NCI-H345 (cell line): ENCODE measurements around the gene RPL37.
"Not testable (repeated sequence)": the region's sequence is repeated elsewhere in the genome, so short reads cannot be mapped to it uniquely, and the experiment has no call there.

Experiments
- DNase-seq: peaks from one replicate; lab custom pipeline; 2025; lab: John Stamatoyannopoulos, UW

Gene RPL37

DNA sequence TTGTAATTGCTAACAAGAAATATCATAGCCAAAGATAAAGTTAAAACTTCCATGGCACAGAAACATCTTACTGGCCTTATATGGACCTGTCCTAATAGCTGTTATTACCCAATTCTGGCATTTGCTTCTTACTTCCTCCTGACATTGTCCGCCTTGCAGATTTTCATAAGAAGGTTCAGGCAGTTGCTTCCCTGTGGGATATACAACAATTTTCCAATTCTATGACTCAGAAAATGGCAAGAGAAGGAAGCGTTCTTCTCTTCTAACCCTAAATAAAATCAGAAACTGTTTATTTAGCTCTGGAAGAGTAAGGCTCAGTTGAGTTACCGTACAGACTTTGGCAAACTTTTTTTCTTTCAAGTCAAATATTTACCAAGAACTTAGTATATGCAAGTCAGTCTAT lies 38.5 kb downstream of the RPL37 start:
- no peak for DNase-seq

DNA sequence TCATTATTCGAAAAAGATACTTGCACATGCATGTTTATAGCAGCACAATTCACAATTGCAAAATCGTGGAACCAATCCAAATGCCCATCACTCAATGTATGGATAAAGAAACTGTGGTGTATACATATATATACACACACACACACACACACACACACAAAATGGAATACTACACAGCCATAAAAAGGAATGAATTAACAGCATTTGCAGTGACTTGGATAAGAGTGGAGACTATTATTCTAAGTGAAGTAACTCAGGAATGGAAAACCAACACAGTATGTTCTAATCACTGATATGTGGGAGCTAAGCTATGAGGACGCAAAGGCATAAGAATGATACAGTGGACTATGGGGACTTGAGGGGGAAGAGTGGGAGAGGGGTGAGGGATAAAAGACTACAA lies 40.1 kb downstream of the RPL37 start:
- DNase-seq = not testable (repeated sequence)

- DNase-seq = not testable (repeated sequence)
Measured at GRCh38 chr5:40794340-40794739, 40.7 kb downstream of the RPL37 start.

- DNase-seq = not testable (repeated sequence)
Measured at GRCh38 chr5:40792691-40793090, 42.3 kb downstream of the RPL37 start.

- DNase-seq = no peak
Measured at GRCh38 chr5:40791715-40792139, 43.3 kb downstream of the RPL37 start.

- DNase-seq = no peak
Measured at GRCh38 chr5:40790947-40791593, 44.0 kb downstream of the RPL37 start.

DNA sequence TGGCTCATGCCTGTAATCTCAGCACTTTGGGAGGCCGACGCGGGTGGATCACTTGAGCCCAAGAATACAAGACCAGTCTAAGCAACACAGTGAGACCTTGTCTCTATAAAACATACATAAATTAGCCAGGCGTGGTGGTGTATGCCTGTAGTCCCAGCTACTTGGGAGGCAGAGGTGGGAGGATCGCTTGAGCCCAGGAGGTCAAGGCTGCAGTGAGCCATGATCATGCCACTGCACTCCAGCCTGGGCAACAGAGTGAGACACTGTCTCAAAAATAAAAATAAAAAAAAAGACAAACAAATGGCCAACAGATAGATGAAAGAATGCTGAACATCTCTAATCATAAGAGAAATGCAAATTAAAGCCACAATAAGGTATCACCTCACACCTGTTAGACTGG lies 46.1 kb downstream of the RPL37 start:
- DNase-seq = not testable (repeated sequence)

- no peak for DNase-seq
Measured at GRCh38 chr5:40787986-40788385, 47.0 kb downstream of the RPL37 start.

DNA sequence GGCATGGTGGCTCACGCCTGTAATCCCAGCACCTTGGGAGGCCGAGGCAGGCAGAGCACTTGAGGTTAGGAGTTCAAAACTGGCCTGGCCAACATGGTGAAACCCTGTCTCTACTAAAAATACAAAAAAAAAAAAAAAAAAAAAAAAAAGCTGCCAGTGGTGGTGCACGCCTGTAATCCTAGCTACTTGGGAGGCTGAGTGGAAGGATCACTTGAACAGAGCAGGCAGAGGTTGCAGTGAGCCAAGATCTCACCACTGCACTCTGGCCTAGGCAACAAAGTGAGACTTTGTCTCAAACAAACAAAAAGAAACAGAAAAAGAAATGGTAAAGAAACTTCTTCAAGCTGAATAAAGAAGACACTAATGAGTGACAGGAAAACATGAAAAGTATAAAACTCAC lies 48.4 kb downstream of the RPL37 start:
- not testable (repeated sequence) for DNase-seq

- no peak for DNase-seq
Measured at GRCh38 chr5:40784916-40785315, 50.1 kb downstream of the RPL37 start.

- DNase-seq = no peak
Measured at GRCh38 chr5:40784027-40784653, 50.9 kb downstream of the RPL37 start.

- no peak for DNase-seq
Measured at GRCh38 chr5:40781843-40782409, 53.1 kb downstream of the RPL37 start.

- DNase-seq = no peak
Measured at GRCh38 chr5:40780858-40781257, 54.2 kb downstream of the RPL37 start.

- DNase-seq = no peak
Measured at GRCh38 chr5:40780199-40780598, 54.8 kb downstream of the RPL37 start.

DNA sequence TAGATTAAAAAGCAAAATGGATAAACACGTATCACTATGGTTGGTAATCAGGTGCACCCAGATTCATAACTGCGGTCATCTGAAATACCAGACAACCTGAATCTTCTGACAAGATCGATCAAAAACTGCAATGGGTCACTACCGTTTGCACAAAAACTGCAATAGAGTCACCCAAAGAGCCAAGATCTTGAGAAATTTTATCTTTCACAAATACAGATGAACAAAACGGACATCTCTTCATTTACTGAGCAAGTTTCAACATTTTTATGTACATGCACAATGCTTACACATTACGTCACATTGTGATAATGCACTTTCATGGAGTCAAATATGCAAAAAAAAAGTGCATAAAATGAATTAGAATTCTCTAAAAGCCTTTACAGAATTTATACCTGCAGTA lies 55.5 kb downstream of the RPL37 start:
- DNase-seq = no peak

DNA sequence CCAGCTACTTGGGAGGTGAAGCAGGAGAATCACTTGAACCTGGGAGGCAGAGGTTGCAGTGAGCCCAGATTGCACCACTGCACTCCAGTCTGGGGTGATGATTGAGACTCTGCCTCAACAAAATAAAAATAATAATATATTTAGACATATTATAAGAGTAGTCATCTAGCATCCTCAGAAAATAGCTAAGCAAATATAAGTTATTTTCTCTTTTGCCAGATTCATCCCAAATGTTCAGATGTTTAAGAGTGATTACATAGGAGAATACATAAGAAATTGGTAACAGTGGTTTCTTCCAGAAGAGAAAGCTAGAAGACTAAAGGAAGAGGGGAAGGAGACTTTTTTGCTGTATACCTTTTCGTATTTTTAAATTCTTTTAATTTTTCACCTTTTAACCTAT lies 56.9 kb downstream of the RPL37 start:
- no peak for DNase-seq

DNA sequence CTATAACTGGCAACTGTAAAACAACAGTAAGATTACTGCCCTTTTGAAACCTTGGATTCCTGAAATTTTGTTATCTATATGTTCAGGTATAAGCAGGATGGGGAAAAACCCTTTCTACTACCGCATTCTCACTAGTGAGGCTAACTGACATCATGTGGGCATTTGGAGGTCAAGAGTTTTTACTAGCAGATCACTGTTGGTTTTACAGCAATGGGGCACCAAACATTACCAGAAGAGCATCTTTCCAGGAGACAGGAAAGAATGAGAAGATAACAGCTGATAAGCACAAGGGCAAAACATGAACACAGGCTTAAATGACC lies 58.4 kb downstream of the RPL37 start:
- DNase-seq = no peak

- no peak for DNase-seq
Measured at GRCh38 chr5:40775846-40776657, 59.0 kb downstream of the RPL37 start.
